HuH-7 (cell line): Measurements from ENCODE around the gene ROBO2.

Experiments
- DNase-seq: peaks from one replicate; pipeline ENCODE4 v3.0.0; 2011; ENCODE audit warnings: low spot score

ROBO2 gene

DNA sequence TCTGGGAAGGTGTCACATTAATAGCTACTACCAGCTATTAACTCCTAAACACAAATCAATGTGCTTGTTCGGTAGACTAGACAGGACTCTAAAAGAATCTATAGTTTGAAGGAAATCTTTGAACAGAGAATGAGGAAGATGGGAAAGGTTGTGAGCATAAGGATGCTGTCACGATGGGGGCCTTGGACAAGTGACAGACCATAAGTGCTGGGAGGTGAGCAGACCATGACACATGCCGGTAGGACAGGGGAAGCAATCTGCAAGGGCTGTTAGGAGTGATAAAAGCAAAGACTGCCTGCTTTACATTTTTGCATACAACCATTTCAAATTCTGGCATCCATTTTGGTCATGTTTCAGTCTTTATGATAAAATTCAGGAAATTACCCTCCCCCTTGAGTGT is 645.8 kb downstream of the ROBO2 start:
- no peak for DNase-seq

DNA sequence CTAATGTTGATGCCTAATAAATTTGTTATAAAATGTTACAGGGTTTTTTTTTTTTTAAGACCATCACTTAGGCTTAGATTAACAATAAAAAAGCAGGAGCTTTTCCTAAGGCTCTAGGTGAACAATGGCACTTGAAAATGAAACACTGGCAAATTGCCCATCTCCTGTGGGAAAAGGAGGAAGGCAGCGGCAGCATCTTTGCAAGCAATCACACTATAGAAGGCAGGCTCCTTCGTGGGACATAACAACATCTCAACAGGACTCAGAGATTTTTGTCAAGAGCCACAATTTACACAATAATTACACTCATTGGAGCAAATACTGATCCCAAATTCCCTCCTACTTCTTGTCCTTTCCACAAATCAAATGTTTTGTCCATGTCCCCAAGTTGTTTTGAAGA is 646.7 kb downstream of the ROBO2 start:
- DNase-seq, result no peak

DNA sequence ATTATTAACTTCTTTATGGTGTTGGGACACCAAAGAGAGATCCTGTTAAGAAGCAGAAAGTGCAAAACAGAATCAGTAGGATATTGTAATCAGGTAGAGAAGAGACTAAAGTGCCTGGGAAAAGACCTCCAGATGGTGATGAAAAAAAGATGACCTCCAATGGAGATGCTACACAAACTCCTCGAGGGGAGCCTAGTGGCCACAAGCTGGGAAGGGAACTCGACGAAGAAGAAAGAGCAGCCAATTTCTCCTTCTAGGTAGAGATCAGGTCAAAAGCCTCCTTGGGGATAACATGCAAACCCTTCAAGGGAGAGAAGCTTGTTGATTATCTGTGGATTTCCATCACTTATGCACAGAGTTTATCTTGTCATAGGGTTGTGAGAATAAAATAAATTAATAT is 647.6 kb downstream of the ROBO2 start:
- no peak for DNase-seq

DNA sequence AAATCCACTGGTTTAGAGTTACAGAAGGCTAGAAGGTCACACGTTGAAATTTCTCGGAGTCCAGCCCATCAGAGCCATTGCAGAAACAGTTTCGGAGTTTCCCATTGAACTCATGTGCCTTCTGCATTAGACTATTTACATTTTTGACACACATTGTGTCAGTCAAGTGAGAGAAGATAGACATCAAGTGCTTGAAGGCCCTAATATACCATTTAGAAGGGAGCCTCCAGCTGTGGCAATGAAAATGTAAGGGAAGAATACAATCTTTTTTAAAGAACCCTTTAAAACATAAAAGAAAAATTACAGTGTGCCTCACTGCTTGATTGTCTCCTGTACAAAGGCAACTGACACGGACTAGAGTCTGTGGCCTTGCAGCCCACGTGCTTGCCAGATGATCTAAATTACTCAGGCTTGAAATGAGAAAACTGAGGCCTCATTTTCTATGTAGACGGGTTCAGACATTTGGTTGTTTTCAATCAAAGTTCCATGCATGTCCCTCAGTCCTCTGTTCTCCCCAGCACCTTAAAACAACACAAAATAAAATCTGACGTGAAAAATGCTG is 650.5 kb downstream of the ROBO2 start:
- DNase-seq, result no peak

DNA sequence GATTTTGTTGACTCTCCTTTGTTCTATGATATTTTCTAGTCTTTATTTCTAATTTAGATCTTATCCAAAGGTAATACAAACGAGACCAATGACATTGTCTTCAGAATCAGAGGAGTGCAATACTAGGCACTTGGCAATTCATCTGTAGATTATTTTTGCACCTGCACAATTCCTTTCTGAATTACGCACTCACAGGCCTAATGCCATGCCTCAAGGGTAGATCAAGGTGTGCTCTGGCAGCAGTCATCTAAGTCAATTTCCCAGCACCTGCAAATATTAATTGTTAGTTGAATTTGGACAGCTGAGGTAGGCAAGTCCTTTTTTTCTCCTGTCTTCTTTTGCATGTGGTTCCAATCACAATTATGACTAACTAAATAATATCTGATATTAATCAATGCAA is 653.2 kb downstream of the ROBO2 start:
- DNase-seq, result no peak

DNA sequence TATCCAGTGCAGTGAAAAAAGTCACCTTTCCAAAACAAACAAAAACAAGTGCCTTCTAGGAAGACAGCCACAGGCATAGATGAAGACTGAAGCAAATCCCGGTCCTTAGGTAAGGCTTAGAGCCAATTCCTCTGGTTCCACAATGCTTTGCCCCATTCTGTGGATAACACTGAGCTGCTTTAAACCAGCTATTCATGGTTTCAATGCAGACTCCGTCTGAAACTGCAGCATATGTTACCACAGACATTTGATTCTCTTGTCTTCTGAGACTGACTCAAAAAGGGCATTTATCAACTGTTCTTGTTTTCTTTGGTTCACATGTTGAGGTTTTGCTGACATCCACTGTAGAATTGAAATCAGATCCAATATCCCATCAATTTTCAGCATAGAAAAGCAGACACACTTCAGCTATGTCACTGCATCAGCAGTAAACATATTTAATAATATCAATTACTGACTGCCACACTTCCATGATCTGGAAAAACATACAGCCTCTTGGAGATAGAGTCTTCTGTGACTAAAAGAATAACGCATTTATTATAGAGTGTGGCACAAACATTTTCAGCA is 659.3 kb downstream of the ROBO2 start:
- no peak for DNase-seq
